GM19397 (cell line): ENCODE results near the gene IRGM.

Experiments
- ATAC-seq: cut with Tn5 transposase; IDR thresholded peaks from one replicate; pipeline ENCODE4 v1.9.1; 2021; ENCODE audit warnings: mild to moderate bottlenecking, moderate library complexity; ENCODE audit not compliant: unreplicated experiment

IRGM gene

GRCh38 chr5:150895431-150896428 is 49.4 kb downstream of the IRGM start:
- no peak for ATAC-seq
